H1 (cell line): ENCODE results near the gene SH2D1A. TPM values are rescaled to one million over a fixed set of nuclear protein-coding genes. Genes with fewer than 3 reads are reported as not detected.
"Not testable (repeated sequence)": the region's sequence is repeated elsewhere in the genome, so short reads cannot be mapped to it uniquely, and the experiment has no call there.

Source experiments
- CTCF ChIA-PET: fragments of 300-600 bp; sonication (Branson Sonifier 250); formaldehyde crosslinking; loops from one replicate; lab custom pipeline; 2021; ENCODE audit not compliant: partially characterized antibody; lab: Charles Lee
- POLR2A ChIA-PET: fragments of 300-600 bp; sonication (Branson Sonifier 250); formaldehyde crosslinking; loops from one replicate; lab custom pipeline; 2021; ENCODE audit warnings: inconsistent platforms; ENCODE audit not compliant: partially characterized antibody; lab: Charles Lee
- DNase-seq, 2 experiments: peaks; one replicate each; pipeline versions ENCODE4 v3.0.0 to v3.0.0-alpha.2; 2010 to 2022; ENCODE audit warnings: low spot score in 2 of 2, low read depth in 1 of 2, mixed read lengths in 1 of 2
- FAIRE-seq: peaks from 2 replicates; lab custom pipeline; 2011; peaks lifted over from hg19 to GRCh38; lab: Jason Lieb, UNC
- H2AFZ ChIP-seq: 2 replicates; pipeline ENCODE4 v1.8.1; 2012; ENCODE audit warnings: low read length, inconsistent platforms
- H2AK5ac ChIP-seq: 2 replicates; pipeline ENCODE4 v1.6.1; 2013; ENCODE audit warnings: low read depth, low read length
- H2BK120ac ChIP-seq: replicated peaks from 2 replicates; pipeline ENCODE3; 2013; ENCODE audit warnings: low read depth, low read length, inconsistent platforms
- H2BK12ac ChIP-seq: 2 replicates; pipeline ENCODE4 v1.6.1; 2013; ENCODE audit warnings: low read depth, low read length
- H2BK15ac ChIP-seq: 2 replicates; pipeline ENCODE4 v1.6.1; 2013; ENCODE audit warnings: low read length
- H2BK20ac ChIP-seq: 2 replicates; pipeline ENCODE4 v1.6.1; 2013; ENCODE audit warnings: low read length
- H2BK5ac ChIP-seq: 2 replicates; pipeline ENCODE4 v1.6.1; 2013; ENCODE audit warnings: low read depth, low read length
- H3K14ac ChIP-seq: 2 replicates; pipeline ENCODE4 v1.6.1; 2013; ENCODE audit warnings: inconsistent platforms; ENCODE audit not compliant: insufficient read length
- H3K18ac ChIP-seq: 2 replicates; pipeline ENCODE4 v1.6.1; 2013; ENCODE audit warnings: low read length; ENCODE audit errors: extremely low read depth
- H3K23ac ChIP-seq: 2 replicates; pipeline ENCODE4 v1.6.1; 2013; ENCODE audit warnings: inconsistent platforms; ENCODE audit not compliant: insufficient read length
- H3K23me2 ChIP-seq: 2 replicates; pipeline ENCODE4 v1.6.1; 2013; ENCODE audit warnings: low read depth, low read length
- H3K27ac ChIP-seq: 2 replicates; pipeline ENCODE4 v1.6.1; 2011; ENCODE audit warnings: low read depth, low read length, inconsistent platforms
- H3K27me3 ChIP-seq, 4 experiments: replicated peaks in 1 of 4; 1 replicate in 1 of 4; 2 replicates in 3 of 4; pipeline versions ENCODE4 v1.6.1 to v1.8.1; 2011 to 2013; ENCODE audit warnings: low read length in 3 of 4, mild to moderate bottlenecking in 3 of 4, inconsistent platforms in 2 of 4, mixed read lengths in 2 of 4, moderate library complexity in 1 of 4; ENCODE audit not compliant: control insufficient read depth in 3 of 4, insufficient read depth in 3 of 4; ENCODE audit errors: extremely low read depth in 1 of 4
- H3K36me3 ChIP-seq, 4 experiments: 2 replicates each; pipeline versions ENCODE4 v1.6.1 to v1.8.1; 2011 to 2013; ENCODE audit warnings: mild to moderate bottlenecking in 4 of 4, low read length in 3 of 4, moderate library complexity in 2 of 4, control low read depth in 1 of 4, inconsistent platforms in 1 of 4; ENCODE audit not compliant: insufficient read depth in 4 of 4, control insufficient read depth in 2 of 4
- H3K4ac ChIP-seq: replicated peaks from 2 replicates; pipeline ENCODE3; 2013; ENCODE audit warnings: low read length, low read depth, mixed read lengths, inconsistent platforms; ENCODE audit not compliant: insufficient read length
- H3K4me1 ChIP-seq, 4 experiments: replicated peaks in 1 of 4; 1 replicate in 1 of 4; 2 replicates in 3 of 4; pipeline versions ENCODE4 v1.6.1 to v1.8.1; 2011 to 2013; ENCODE audit warnings: low read length in 3 of 4, inconsistent platforms in 2 of 4, mixed read lengths in 1 of 4; ENCODE audit not compliant: insufficient read depth in 4 of 4, control insufficient read depth in 3 of 4
- H3K4me2 ChIP-seq, 2 experiments: 2 replicates each; pipeline versions ENCODE4 v1.6.1 to v1.8.1; 2011 to 2013; ENCODE audit warnings: low read depth in 2 of 2, low read length in 2 of 2, control low read depth in 1 of 2, inconsistent platforms in 1 of 2, mild to moderate bottlenecking in 1 of 2; ENCODE audit not compliant: insufficient read depth in 1 of 2
- H3K4me3 ChIP-seq, 4 experiments: fragments of 200-600, 300-600 bp in 1 of 4; sonication (generic), shearing (Covaris generic), sonication (Bioruptor Twin) in 1 of 4; 2 replicates each; pipeline versions ENCODE4 v1.5.1 to v1.8.1; 2011 to 2016; ENCODE audit warnings: low read length in 4 of 4, low read depth in 3 of 4, control low read depth in 2 of 4, inconsistent platforms in 2 of 4, mild to moderate bottlenecking in 2 of 4, mixed read lengths in 1 of 4, moderate library complexity in 1 of 4; ENCODE audit not compliant: insufficient read depth in 2 of 4; ENCODE audit errors: extremely low read depth in 1 of 4
- H3K56ac ChIP-seq: replicated peaks from 2 replicates; pipeline ENCODE3; 2013; ENCODE audit warnings: low read depth, mild to moderate bottlenecking, mixed read lengths, low read length, inconsistent platforms; ENCODE audit not compliant: insufficient read length
- H3K79me1 ChIP-seq: 2 replicates; pipeline ENCODE4 v1.6.1; 2013; ENCODE audit warnings: low read depth, low read length, control low read depth
- H3K79me2 ChIP-seq, 2 experiments: 2 replicates each; pipeline versions ENCODE4 v1.6.1 to v1.8.1; 2012 to 2013; ENCODE audit warnings: low read length in 2 of 2, mild to moderate bottlenecking in 2 of 2, inconsistent platforms in 1 of 2; ENCODE audit not compliant: insufficient read depth in 2 of 2, control insufficient read depth in 1 of 2
- H3K9ac ChIP-seq, 4 experiments: replicated peaks in 1 of 4; 1 replicate in 1 of 4; 2 replicates in 3 of 4; pipeline versions ENCODE4 v1.6.1 to v1.8.1; 2011 to 2013; ENCODE audit warnings: low read depth in 3 of 4, low read length in 3 of 4, control low read depth in 2 of 4, mild to moderate bottlenecking in 2 of 4, moderate library complexity in 2 of 4, inconsistent platforms in 1 of 4; ENCODE audit errors: extremely low read depth in 1 of 4
- H3K9me3 ChIP-seq, 2 experiments: 2 replicates each; pipeline versions ENCODE4 v1.6.1 to v1.8.1; 2012 to 2013; ENCODE audit warnings: mild to moderate bottlenecking in 2 of 2, moderate library complexity in 2 of 2, control low read depth in 1 of 2, inconsistent platforms in 1 of 2, low read depth in 1 of 2, low read length in 1 of 2, mixed read lengths in 1 of 2; ENCODE audit not compliant: insufficient read depth in 2 of 2
- H4K20me1 ChIP-seq, 2 experiments: replicated peaks in 1 of 2; 2 replicates each; pipeline versions ENCODE3 to v1.8.1; 2011 to 2013; ENCODE audit warnings: inconsistent platforms in 2 of 2, low read length in 2 of 2, mild to moderate bottlenecking in 1 of 2; ENCODE audit not compliant: insufficient read depth in 2 of 2, control insufficient read depth in 1 of 2
- H4K5ac ChIP-seq: 2 replicates; pipeline ENCODE4 v1.6.1; 2013; ENCODE audit warnings: low read length, low read depth, mixed read lengths, inconsistent platforms; ENCODE audit not compliant: insufficient read length
- H4K8ac ChIP-seq: 2 replicates; pipeline ENCODE4 v1.8.0; 2013; ENCODE audit warnings: mild to moderate bottlenecking, moderate library complexity, low read length, inconsistent platforms; ENCODE audit not compliant: insufficient read depth; ENCODE audit errors: extremely low read depth
- H4K91ac ChIP-seq: replicated peaks from 2 replicates; pipeline ENCODE3; 2013; ENCODE audit warnings: low read length, mixed read lengths, inconsistent platforms; ENCODE audit not compliant: insufficient read length
- WGBS, 2 experiments: shearing (Covaris generic) in 1 of 2; methylation state at CpG; one replicate each; pipeline versions ENCODE4 v1.1.6 to v1.1.7; 2013 to 2015; ENCODE audit warnings: low lambda C conversion rate in 2 of 2, mixed read lengths in 2 of 2, inconsistent platforms in 1 of 2, low coverage in 1 of 2, missing lambda C conversion rate in 1 of 2; ENCODE audit not compliant: insufficient replicate concordance in 2 of 2, insufficient coverage in 1 of 2, insufficient read length in 1 of 2; ENCODE audit errors: extremely low coverage in 1 of 2, missing lambda C conversion rate in 1 of 2; 5-methylcytosine and 5-hydroxymethylcytosine counted together
- polyA plus RNA-seq, 7 experiments: library from polyadenylated mRNA; depleted of rRNA in 3 of 7; stranded (reverse) in 5 of 7; unstranded in 2 of 7; fragments of >200 nt in 5 of 7; fragments of 200-250 nt in 2 of 7; gene quantifications; 1 replicate in 5 of 7; 2 replicates in 1 of 7; 4 replicates in 1 of 7; pipeline versions ENCODE4 v1.2.1 to v1.2.3, GENCODE V29; 2011 to 2013; ENCODE audit warnings: missing spikeins in 2 of 7, mixed read lengths in 2 of 7
- total RNA-seq: library from RNA; stranded (reverse); fragmentation: NEBNext Ultra II Directional; extraction: Animal tissue kit (Norgen Biotek cat#: 25700); gene quantifications from 2 replicates; pipeline ENCODE4 v1.2.1, GENCODE V29; 2021

The SH2D1A gene
- total and polyA plus RNA-seq, 2 of the 8 experiments (the other 6 are each of a cell fraction or from before 2014, with no cell fraction given), result not detected

DNA sequence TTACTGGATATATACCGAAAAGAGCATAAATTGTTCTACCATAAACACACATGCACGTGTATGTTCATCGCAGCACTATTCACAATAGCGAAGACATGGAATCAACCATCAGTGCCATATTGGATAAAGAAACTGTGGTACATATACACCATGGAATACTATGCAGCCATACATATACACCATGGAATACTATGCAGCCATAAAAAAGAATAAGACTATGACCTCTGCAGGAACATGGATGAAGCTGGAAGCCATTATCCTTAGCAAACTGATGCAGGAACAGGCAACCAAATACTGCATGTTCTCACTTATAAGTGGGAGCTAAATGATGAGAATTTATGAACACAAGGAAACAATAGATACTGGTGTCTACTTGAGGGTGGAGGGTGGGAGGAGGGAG is 47.0 kb upstream of the SH2D1A start:
- H3K9me3 ChIP-seq, H4K5ac ChIP-seq, H3K36me3 ChIP-seq, H2BK20ac ChIP-seq, H3K79me2 ChIP-seq, H2BK15ac ChIP-seq, H2AFZ ChIP-seq, H3K27ac ChIP-seq, H2BK5ac ChIP-seq, H3K4me2 ChIP-seq, H4K20me1 ChIP-seq, H4K8ac ChIP-seq, H3K23me2 ChIP-seq, H3K14ac ChIP-seq, H4K91ac ChIP-seq, H3K27me3 ChIP-seq, H3K56ac ChIP-seq, H2AK5ac ChIP-seq, H3K23ac ChIP-seq, H3K79me1 ChIP-seq, H2BK12ac ChIP-seq, POLR2A ChIA-PET, H3K4ac ChIP-seq, FAIRE-seq, DNase-seq, H3K18ac ChIP-seq, H3K4me1 ChIP-seq, CTCF ChIA-PET, H2BK120ac ChIP-seq, H3K4me3 ChIP-seq, H3K9ac ChIP-seq: not testable (repeated sequence)
- WGBS, 2 experiments, result 94% methylated on average over 4 of the region's 4 CpGs; no CpG with 5 or more reads in 1 of the 2 experiments
